Heart right ventricle (tissue), 16 donors: Measurements from ENCODE around the gene B2M. TPM values are rescaled to one million over a fixed set of nuclear protein-coding genes. Genes with fewer than 3 reads are reported as not detected.

Source experiments
- ATAC-seq, 8 donors: fragments of 200-7000 bp; cut with Tn5 transposase; one replicate each; pipeline ENCODE4 v1.9.1; 2020; ENCODE audit warnings: mild to moderate bottlenecking in 8 of 8, moderate library complexity in 8 of 8, moderate number of reproducible peaks in 1 of 8
- DNase-seq, 2 donors: peaks; one replicate each; pipeline ENCODE4 v3.0.0-alpha.2; 2020
- H3K27ac ChIP-seq, 10 donors: fragments of 200-600 bp; sonication (generic) in 2 of 10; one replicate each; pipeline versions ENCODE4 v1.5.0 to v1.8.0; 2020 to 2022; ENCODE audit warnings: mild to moderate bottlenecking in 3 of 10
- H3K27me3 ChIP-seq, 7 donors: fragments of 200-600 bp; one replicate each; pipeline ENCODE4 v1.8.0; 2021 to 2022; ENCODE audit warnings: mild to moderate bottlenecking in 2 of 7
- H3K36me3 ChIP-seq, 9 donors: fragments of 200-600 bp; sonication (generic) in 1 of 9; one replicate each; pipeline versions ENCODE4 v1.5.0 to v1.8.0; 2020 to 2022; ENCODE audit warnings: mild to moderate bottlenecking in 2 of 9
- H3K4me1 ChIP-seq, 9 donors: fragments of 200-600 bp; sonication (generic) in 1 of 9; one replicate each; pipeline versions ENCODE4 v1.5.0 to v1.8.0; 2020 to 2022; ENCODE audit warnings: mild to moderate bottlenecking in 4 of 9
- H3K4me3 ChIP-seq, 10 donors: fragments of 200-600 bp; sonication (generic) in 2 of 10; one replicate each; pipeline versions ENCODE4 v1.5.0 to v1.8.0; 2020 to 2022; ENCODE audit warnings: mild to moderate bottlenecking in 7 of 10, moderate library complexity in 2 of 10
- H3K9me3 ChIP-seq, 11 donors: fragments of 200-600 bp in 10 of 11; sonication (generic) in 2 of 11; one replicate each; pipeline versions ENCODE4 v1.5.0 to v1.8.0; 2013 to 2022; ENCODE audit warnings: mild to moderate bottlenecking in 2 of 11, control low read depth in 1 of 11, moderate library complexity in 1 of 11
- WGBS, 2 donors: extraction: QIAGEN DNeasy Blood & Tissue Kit; methylation state at CpG; one replicate each; pipeline ENCODE4 v1.1.7; 2013; ENCODE audit warnings: inconsistent platforms in 1 of 2; 5-methylcytosine and 5-hydroxymethylcytosine counted together
- intact Hi-C, 10 donors: fragments of 100-400 bp; cut with DNase I; formaldehyde crosslinking; loops; one replicate each; pipeline versions ENCODE4 v1.11.1 to v1.14.2; 2022
- polyA plus RNA-seq, 2 donors: library from polyadenylated mRNA; stranded (reverse); fragments of 200-250 nt; gene quantifications; one replicate each; pipeline ENCODE4 v1.2.3, GENCODE V29; 2013
- total RNA-seq, 10 donors: library from RNA; stranded (reverse); fragmentation: NEBNext Ultra II Directional in 3 of 10; extraction: Animal tissue kit (Norgen Biotek cat#: 25700) in 3 of 10; gene quantifications; one replicate each; pipeline versions ENCODE4 v1.2.1 to v1.2.4, GENCODE V29; 2021 to 2023
- TF ChIP-seq, protein P1 (sequence below), 9 donors: fragments of 200-600 bp; sonication (generic) in 2 of 9; IDR thresholded peaks; one replicate each; pipeline versions ENCODE4 v1.5.0 to v1.8.0; 2021 to 2022; ENCODE audit warnings: antibody characterized with exemption in 9 of 9, mild to moderate bottlenecking in 5 of 9, moderate library complexity in 1 of 9
- donor health status: Arrhythmogenic right ventricular cardiomyopathy.
- donor health status: ischemic (EF 13 %, LVEDD 7.1; RV severe dilation, severe dysfunction).
- donor health status: healthy with polysubstance abuse.
- donor health status: DM: no; HTN: yes; CAD: no.
- donor health status: DM: no; HTN: no; CAD: no.
- donor health status: ischemic (EF 25% LVEDD 6.9; RV normal size, moderate dysfunction).
- donor health status: ischemic (EF 25% LVEDD 5.7; RV mildly dilated, moderate dysfunction).
- donor health status: healthy.
- donor health status: DM: yes; HTN: yes; CAD: no.
- donor health status: Ischemic cardiomyopathy.
- donor health status: ischemic (EF 35%, LVEDD 5.7; RV mildly dilated, moderate dysfunction).
- donor health status: nonischemic (EF 11% LVEDD 7.7; RV severe dilation, severe dysfunction).
- donor health status: DM: yes; HTN: yes; CAD: no.
- donor health status: PGD.
- donor health status: ischemic (EF 29% LVEDD 5.4; RV normal size, mild dysfunction).
- donor health status: nonischemic (EF 23%, LVEDD 6.1; RV moderate dilation, normal function).

B2M gene
- total and polyA plus RNA-seq, 12 donors, result 782 to 5,382 (median 1,085) TPM

DNA sequence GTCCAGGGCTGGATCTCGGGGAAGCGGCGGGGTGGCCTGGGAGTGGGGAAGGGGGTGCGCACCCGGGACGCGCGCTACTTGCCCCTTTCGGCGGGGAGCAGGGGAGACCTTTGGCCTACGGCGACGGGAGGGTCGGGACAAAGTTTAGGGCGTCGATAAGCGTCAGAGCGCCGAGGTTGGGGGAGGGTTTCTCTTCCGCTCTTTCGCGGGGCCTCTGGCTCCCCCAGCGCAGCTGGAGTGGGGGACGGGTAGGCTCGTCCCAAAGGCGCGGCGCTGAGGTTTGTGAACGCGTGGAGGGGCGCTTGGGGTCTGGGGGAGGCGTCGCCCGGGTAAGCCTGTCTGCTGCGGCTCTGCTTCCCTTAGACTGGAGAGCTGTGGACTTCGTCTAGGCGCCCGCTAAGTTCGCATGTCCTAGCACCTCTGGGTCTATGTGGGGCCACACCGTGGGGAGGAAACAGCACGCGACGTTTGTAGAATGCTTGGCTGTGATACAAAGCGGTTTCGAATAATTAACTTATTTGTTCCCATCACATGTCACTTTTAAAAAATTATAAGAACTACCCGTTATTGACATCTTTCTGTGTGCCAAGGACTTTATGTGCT lies 527 bp downstream of the B2M start:
- Histone ChIP-seq H3K4me1 (peaks cover 5 to 52% (median 37%) of the 10 kb centered on the region in 9 donors), H3K4me3 (peak overlapping the region; percentile 80 to 99 (median 91)), H3K27me3 (no peaks in the 10 kb centered on the region), H3K36me3 (peaks cover 0 to 46% (median 15%) of the 10 kb centered on the region in 9 donors), H3K27ac (peak overlapping the region; percentile 95 to 100 (median 99)), H3K9me3 (no peaks in the 10 kb centered on the region)
- TF ChIP-seq, protein P1, sequence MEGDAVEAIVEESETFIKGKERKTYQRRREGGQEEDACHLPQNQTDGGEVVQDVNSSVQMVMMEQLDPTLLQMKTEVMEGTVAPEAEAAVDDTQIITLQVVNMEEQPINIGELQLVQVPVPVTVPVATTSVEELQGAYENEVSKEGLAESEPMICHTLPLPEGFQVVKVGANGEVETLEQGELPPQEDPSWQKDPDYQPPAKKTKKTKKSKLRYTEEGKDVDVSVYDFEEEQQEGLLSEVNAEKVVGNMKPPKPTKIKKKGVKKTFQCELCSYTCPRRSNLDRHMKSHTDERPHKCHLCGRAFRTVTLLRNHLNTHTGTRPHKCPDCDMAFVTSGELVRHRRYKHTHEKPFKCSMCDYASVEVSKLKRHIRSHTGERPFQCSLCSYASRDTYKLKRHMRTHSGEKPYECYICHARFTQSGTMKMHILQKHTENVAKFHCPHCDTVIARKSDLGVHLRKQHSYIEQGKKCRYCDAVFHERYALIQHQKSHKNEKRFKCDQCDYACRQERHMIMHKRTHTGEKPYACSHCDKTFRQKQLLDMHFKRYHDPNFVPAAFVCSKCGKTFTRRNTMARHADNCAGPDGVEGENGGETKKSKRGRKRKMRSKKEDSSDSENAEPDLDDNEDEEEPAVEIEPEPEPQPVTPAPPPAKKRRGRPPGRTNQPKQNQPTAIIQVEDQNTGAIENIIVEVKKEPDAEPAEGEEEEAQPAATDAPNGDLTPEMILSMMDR (IDR thresholded peaks at IDR 0.05), result no peak
- intact Hi-C loops, result loop anchor here in 7 of 10 donors (1.0 to 2.0 kb wide), 8 partner anchors 15 to 49 kb away; partner anchors contain the start of gene SPG11 (in 2 of the 7)
- ATAC-seq (peak; percentile 52 to 82 (median 65)), DNase-seq (peak in 1 of 2 donors; percentile 51)
- WGBS, 2 donors, result 1% methylated on average over 46 of the region's 46 CpGs

DNA sequence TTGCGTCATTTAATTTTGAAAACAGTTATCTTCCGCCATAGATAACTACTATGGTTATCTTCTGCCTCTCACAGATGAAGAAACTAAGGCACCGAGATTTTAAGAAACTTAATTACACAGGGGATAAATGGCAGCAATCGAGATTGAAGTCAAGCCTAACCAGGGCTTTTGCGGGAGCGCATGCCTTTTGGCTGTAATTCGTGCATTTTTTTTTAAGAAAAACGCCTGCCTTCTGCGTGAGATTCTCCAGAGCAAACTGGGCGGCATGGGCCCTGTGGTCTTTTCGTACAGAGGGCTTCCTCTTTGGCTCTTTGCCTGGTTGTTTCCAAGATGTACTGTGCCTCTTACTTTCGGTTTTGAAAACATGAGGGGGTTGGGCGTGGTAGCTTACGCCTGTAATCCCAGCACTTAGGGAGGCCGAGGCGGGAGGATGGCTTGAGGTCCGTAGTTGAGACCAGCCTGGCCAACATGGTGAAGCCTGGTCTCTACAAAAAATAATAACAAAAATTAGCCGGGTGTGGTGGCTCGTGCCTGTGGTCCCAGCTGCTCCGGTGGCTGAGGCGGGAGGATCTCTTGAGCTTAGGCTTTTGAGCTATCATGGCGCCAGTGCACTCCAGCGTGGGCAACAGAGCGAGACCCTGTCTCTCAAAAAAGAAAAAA lies 1.2 kb downstream of the B2M start:
- peaks cover 5 to 58% (median 41%) of the 10 kb centered on the region in 9 donors for H3K4me1 ChIP-seq
- intact Hi-C loops, result loop anchor here in 2 of 10 donors (2.0 kb wide), 2 partner anchors 14 to 16 kb away; no protein-coding TSS in a partner anchor
- peak; percentile 57 to 83 (median 71) for ATAC-seq

DNA sequence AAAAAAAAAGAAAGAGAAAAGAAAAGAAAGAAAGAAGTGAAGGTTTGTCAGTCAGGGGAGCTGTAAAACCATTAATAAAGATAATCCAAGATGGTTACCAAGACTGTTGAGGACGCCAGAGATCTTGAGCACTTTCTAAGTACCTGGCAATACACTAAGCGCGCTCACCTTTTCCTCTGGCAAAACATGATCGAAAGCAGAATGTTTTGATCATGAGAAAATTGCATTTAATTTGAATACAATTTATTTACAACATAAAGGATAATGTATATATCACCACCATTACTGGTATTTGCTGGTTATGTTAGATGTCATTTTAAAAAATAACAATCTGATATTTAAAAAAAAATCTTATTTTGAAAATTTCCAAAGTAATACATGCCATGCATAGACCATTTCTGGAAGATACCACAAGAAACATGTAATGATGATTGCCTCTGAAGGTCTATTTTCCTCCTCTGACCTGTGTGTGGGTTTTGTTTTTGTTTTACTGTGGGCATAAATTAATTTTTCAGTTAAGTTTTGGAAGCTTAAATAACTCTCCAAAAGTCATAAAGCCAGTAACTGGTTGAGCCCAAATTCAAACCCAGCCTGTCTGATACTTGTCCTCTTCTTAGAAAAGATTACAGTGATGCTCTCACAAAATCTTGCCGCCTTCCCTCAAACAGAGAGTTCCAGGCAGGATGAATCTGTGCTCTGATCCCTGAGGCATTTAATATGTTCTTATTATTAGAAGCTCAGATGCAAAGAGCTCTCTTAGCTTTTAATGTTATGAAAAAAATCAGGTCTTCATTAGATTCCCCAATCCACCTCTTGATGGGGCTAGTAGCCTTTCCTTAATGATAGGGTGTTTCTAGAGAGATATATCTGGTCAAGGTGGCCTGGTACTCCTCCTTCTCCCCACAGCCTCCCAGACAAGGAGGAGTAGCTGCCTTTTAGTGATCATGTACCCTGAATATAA lies 2.0 kb downstream of the B2M start:
- 48 to 66% methylated on average over 5 of the region's 5 CpGs for WGBS, 2 donors
- H3K27me3 ChIP-seq, result no peaks in the 10 kb centered on the region
- no peaks in the 10 kb centered on the region for H3K9me3 ChIP-seq
- intact Hi-C loops, result loop anchor here in 2 of 10 donors (2.0 kb wide), 2 partner anchors 14 to 16 kb away; no protein-coding TSS in a partner anchor
- peak overlapping the region; percentile 80 to 99 (median 91) for H3K4me3 ChIP-seq
- ATAC-seq (no peak), DNase-seq (no peak)
- H3K36me3 ChIP-seq, result peaks cover 0 to 60% (median 30%) of the 10 kb centered on the region in 9 donors
- H3K27ac ChIP-seq, result peak overlapping the region; percentile 95 to 100 (median 99)
- TF ChIP-seq, protein P1 (IDR thresholded peaks at IDR 0.05), result peak in 5 of 9 donors; percentile 12 to 45 (median 30)
- H3K4me1 ChIP-seq, result peaks cover 5 to 65% (median 41%) of the 10 kb centered on the region in 9 donors

More for the DNA sequence above, 1.2 kb downstream of the B2M start:
- TF ChIP-seq, protein P1 (IDR thresholded peaks at IDR 0.05), result no peak
- Histone ChIP-seq H3K27ac (peak overlapping the region; percentile 95 to 100 (median 99)), H3K36me3 (peaks cover 0 to 52% (median 22%) of the 10 kb centered on the region in 9 donors), H3K4me3 (peak overlapping the region; percentile 80 to 99 (median 91)), H3K27me3 (no peaks in the 10 kb centered on the region), H3K9me3 (no peaks in the 10 kb centered on the region)
- DNase-seq, result peak; percentile 45 to 92
- 12 to 19% methylated on average over 24 of the region's 24 CpGs for WGBS, 2 donors
